Common myeloid progenitor, CD34-positive (primary cell): ENCODE measurements around the gene INSM2. TPM values are rescaled to one million over a fixed set of nuclear protein-coding genes. Genes with fewer than 3 reads are reported as not detected.
A peak's percentile ranks its signal among the peaks of the same experiment; 100 is the strongest.

Experiments
- CTCF ChIA-PET: fragments of 350-600 bp; sonication (Branson Sonifier 250); formaldehyde crosslinking; loops from one replicate; lab custom pipeline; 2021; ENCODE audit warnings: antibody characterized with exemption; lab: Charles Lee
- POLR2A ChIA-PET: fragments of 350-600 bp; sonication (Branson Sonifier 250); formaldehyde crosslinking; loops from one replicate; lab custom pipeline; 2021; ENCODE audit warnings: antibody characterized with exemption; lab: Charles Lee
- DNase-seq, 3 donors: peaks; one replicate each; pipeline versions ENCODE4 v3.0.0 to v3.0.0-alpha.2; 2013
- H3K27ac ChIP-seq, 2 experiments: 1 replicate in 1 of 2; 2 replicates in 1 of 2; pipeline ENCODE4 v1.7.0; 2013; ENCODE audit warnings: inconsistent platforms in 2 of 2, low read length in 2 of 2, mild to moderate bottlenecking in 2 of 2, low read depth in 1 of 2, moderate library complexity in 1 of 2; ENCODE audit not compliant: severe bottlenecking in 2 of 2, insufficient read depth in 1 of 2, poor library complexity in 1 of 2
- H3K27me3 ChIP-seq, 5 experiments: replicated peaks in 2 of 5; 1 replicate in 3 of 5; 2 replicates in 2 of 5; pipeline versions ENCODE4 v1.6.1 to v1.7.0; 2013; ENCODE audit warnings: low read length in 4 of 5, mild to moderate bottlenecking in 2 of 5, moderate library complexity in 2 of 5, inconsistent platforms in 1 of 5; ENCODE audit not compliant: insufficient read depth in 5 of 5, control insufficient read depth in 4 of 5
- H3K36me3 ChIP-seq, 4 experiments: 1 replicate in 2 of 4; 2 replicates in 2 of 4; pipeline versions ENCODE4 v1.6.1 to v1.7.0; 2013; ENCODE audit warnings: low read length in 3 of 4, control low read depth in 1 of 4, mild to moderate bottlenecking in 1 of 4; ENCODE audit not compliant: control insufficient read depth in 4 of 4, insufficient read depth in 4 of 4
- H3K4me1 ChIP-seq, 4 experiments: 1 replicate in 3 of 4; 2 replicates in 1 of 4; pipeline versions ENCODE4 v1.6.1 to v1.7.1; 2013; ENCODE audit warnings: low read length in 3 of 4, mild to moderate bottlenecking in 3 of 4, control low read depth in 1 of 4, inconsistent platforms in 1 of 4, moderate library complexity in 1 of 4; ENCODE audit not compliant: control insufficient read depth in 4 of 4, insufficient read depth in 4 of 4; ENCODE audit errors: control extremely low read depth in 1 of 4
- H3K4me3 ChIP-seq, 7 experiments: 1 replicate in 4 of 7; 2 replicates in 3 of 7; pipeline versions ENCODE4 v1.5.1 to v1.7.0; 2013; ENCODE audit warnings: mild to moderate bottlenecking in 7 of 7, low read length in 6 of 7, moderate library complexity in 6 of 7, inconsistent platforms in 2 of 7, low read depth in 2 of 7, control low read depth in 1 of 7; ENCODE audit not compliant: insufficient read depth in 4 of 7, control insufficient read depth in 1 of 7; ENCODE audit errors: extremely low read depth in 1 of 7
- H3K9me3 ChIP-seq, 5 experiments: 1 replicate in 4 of 5; 2 replicates in 1 of 5; pipeline versions ENCODE4 v1.6.1 to v1.7.1; 2013; ENCODE audit warnings: low read length in 4 of 5, mild to moderate bottlenecking in 2 of 5, inconsistent platforms in 1 of 5, low read depth in 1 of 5, moderate library complexity in 1 of 5; ENCODE audit not compliant: control insufficient read depth in 4 of 5, insufficient read depth in 2 of 5; ENCODE audit errors: control extremely low read depth in 1 of 5
- WGBS: methylation state at CpG from one replicate; pipeline ENCODE4 v1.1.5; 2013; ENCODE audit not compliant: insufficient coverage; 5-methylcytosine and 5-hydroxymethylcytosine counted together
- polyA plus RNA-seq: library from polyadenylated mRNA; unstranded; fragments of 120-200 nt; gene quantifications from one replicate; pipeline ENCODE4 v1.2.1, GENCODE V29; 2013

Gene INSM2
- not detected for polyA plus RNA-seq

- no peaks in the 10 kb centered on the region for H3K9me3 ChIP-seq
- H3K27me3 ChIP-seq = peaks cover 30 to 82% (median 46%) of the 10 kb centered on the region in 5 experiments
- DNase-seq = peak in 2 of 3 donors; percentile 46 to 54
- peaks cover 3 to 29% (median 28%) of the 10 kb centered on the region in 4 experiments for H3K4me1 ChIP-seq
- no peak within 1 kb of the TSS for H3K27ac ChIP-seq
- POLR2A ChIA-PET = no interaction called here
- under 1% methylated on average over 91 of the region's 100 CpGs for WGBS
- CTCF ChIA-PET = no interaction called here
- no peaks in the 10 kb centered on the region for H3K36me3 ChIP-seq
- peak within 1 kb of the TSS; percentile 42 to 76 (median 66) for H3K4me3 ChIP-seq
Measured at GRCh38 chr14:35533357-35534207, at the start of gene INSM2. TSS of gene INSM2 (plus strand) at chr14:35534164. CDS start at chr14:35534253, 89 bp downstream.

GRCh38 chr14:35492569-35493014 lies 41.4 kb upstream of the INSM2 start:
- Histone ChIP-seq H3K4me1 (no peaks in the 10 kb centered on the region), H3K36me3 (no peaks in the 10 kb centered on the region), H3K4me3 (no peak overlapping the region), H3K27ac (no peak overlapping the region), H3K9me3 (peaks cover 0 to 21% (median 10%) of the 10 kb centered on the region in 5 experiments), H3K27me3 (no peaks in the 10 kb centered on the region)
- DNase-seq = no peak
- ChIA-PET POLR2A (no interaction called here), CTCF (no interaction called here)

GRCh38 chr14:35495278-35495677 lies 38.7 kb upstream of the INSM2 start:
- ChIA-PET CTCF (no interaction called here), POLR2A (no interaction called here)
- H3K4me1 ChIP-seq = no peaks in the 10 kb centered on the region
- H3K36me3 ChIP-seq = no peaks in the 10 kb centered on the region
- no peaks in the 10 kb centered on the region for H3K27me3 ChIP-seq
- no peak overlapping the region for H3K4me3 ChIP-seq
- no peak for DNase-seq
- H3K9me3 ChIP-seq = peaks cover 0 to 20% (median 7%) of the 10 kb centered on the region in 5 experiments
- H3K27ac ChIP-seq = no peak overlapping the region

GRCh38 chr14:35499180-35499579 lies 34.8 kb upstream of the INSM2 start:
- Histone ChIP-seq H3K4me3 (no peak overlapping the region), H3K36me3 (no peaks in the 10 kb centered on the region), H3K4me1 (no peaks in the 10 kb centered on the region), H3K27me3 (no peaks in the 10 kb centered on the region), H3K27ac (no peak overlapping the region), H3K9me3 (peaks cover 0 to 5% (median 2%) of the 10 kb centered on the region in 5 experiments)
- CTCF ChIA-PET = no interaction called here
- POLR2A ChIA-PET = no interaction called here
- DNase-seq = no peak
- WGBS = 92% methylated on average over 2 of the region's 2 CpGs

- Histone ChIP-seq H3K27me3 (no peaks in the 10 kb centered on the region), H3K27ac (no peak overlapping the region), H3K9me3 (peaks cover 0 to 5% (median 0%) of the 10 kb centered on the region in 5 experiments), H3K4me3 (no peak overlapping the region), H3K4me1 (peaks cover 0 to 9% (median 3%) of the 10 kb centered on the region in 4 experiments), H3K36me3 (no peaks in the 10 kb centered on the region)
- CTCF ChIA-PET = interaction anchor here (1.4 kb wide), 1 partner anchor 44 kb away, joined by 3 read pairs; no protein-coding TSS in a partner anchor
- POLR2A ChIA-PET = no interaction called here
- 71% methylated on average over 3 of the region's 3 CpGs for WGBS
- no peak for DNase-seq
Measured at GRCh38 chr14:35503646-35504045, 30.3 kb upstream of the INSM2 start.

- DNase-seq = no peak
- peaks cover 0 to 5% (median 0%) of the 10 kb centered on the region in 5 experiments for H3K9me3 ChIP-seq
- H3K27ac ChIP-seq = no peak overlapping the region
- CTCF ChIA-PET = interaction anchor here (1.4 kb wide), 1 partner anchor 45 kb away, joined by 3 read pairs; no protein-coding TSS in a partner anchor
- no CpG with 5 or more reads among the region's 1 CpG for WGBS
- H3K4me1 ChIP-seq = peaks cover 0 to 9% (median 3%) of the 10 kb centered on the region in 4 experiments
- H3K27me3 ChIP-seq = no peaks in the 10 kb centered on the region
- no peak overlapping the region for H3K4me3 ChIP-seq
- POLR2A ChIA-PET = no interaction called here
- H3K36me3 ChIP-seq = no peaks in the 10 kb centered on the region
Measured at GRCh38 chr14:35504260-35504659, 29.7 kb upstream of the INSM2 start.

- DNase-seq = no peak
Measured at GRCh38 chr14:35506461-35506860, 27.5 kb upstream of the INSM2 start.

More at GRCh38 chr14:35506461-35506860, 27.5 kb upstream of the INSM2 start:
- POLR2A ChIA-PET = no interaction called here
- 100% methylated on average over 3 of the region's 6 CpGs for WGBS
- H3K4me1 ChIP-seq = peaks cover 0 to 9% (median 3%) of the 10 kb centered on the region in 4 experiments
- CTCF ChIA-PET = no interaction called here
- H3K36me3 ChIP-seq = no peaks in the 10 kb centered on the region
- no peak overlapping the region for H3K4me3 ChIP-seq
- no peaks in the 10 kb centered on the region for H3K9me3 ChIP-seq
- H3K27ac ChIP-seq = no peak overlapping the region
- H3K27me3 ChIP-seq = no peaks in the 10 kb centered on the region
